ENCODE measurements around the gene SH3BP1.
"Not testable (repeated sequence)": the region's sequence is repeated elsewhere in the genome, so short reads cannot be mapped to it uniquely, and the experiment has no call there.

The SH3BP1 gene

DNA sequence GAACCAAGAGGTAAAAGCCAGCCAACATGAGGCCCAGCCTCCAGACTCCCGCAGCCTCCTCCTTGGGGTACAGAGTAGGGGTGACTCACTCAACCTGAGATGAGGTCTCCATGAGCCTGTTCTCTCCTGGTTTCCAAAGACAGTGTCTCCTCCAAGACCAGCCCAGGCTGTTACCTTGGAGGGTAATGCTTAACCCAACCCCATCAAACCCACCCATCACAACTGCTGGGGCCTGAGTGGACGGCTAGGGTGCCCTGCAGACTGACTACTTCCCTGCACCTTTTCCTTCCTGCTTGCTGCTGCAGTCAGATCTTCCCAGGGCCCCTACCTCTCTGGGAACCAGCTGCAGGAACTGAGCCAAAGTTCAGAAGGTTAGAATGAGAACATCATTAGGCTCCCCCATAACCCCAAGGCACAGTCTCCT is 41.5 kb downstream of the SH3BP1 start:
- DNase-seq, result peak; percentile 73

DNA sequence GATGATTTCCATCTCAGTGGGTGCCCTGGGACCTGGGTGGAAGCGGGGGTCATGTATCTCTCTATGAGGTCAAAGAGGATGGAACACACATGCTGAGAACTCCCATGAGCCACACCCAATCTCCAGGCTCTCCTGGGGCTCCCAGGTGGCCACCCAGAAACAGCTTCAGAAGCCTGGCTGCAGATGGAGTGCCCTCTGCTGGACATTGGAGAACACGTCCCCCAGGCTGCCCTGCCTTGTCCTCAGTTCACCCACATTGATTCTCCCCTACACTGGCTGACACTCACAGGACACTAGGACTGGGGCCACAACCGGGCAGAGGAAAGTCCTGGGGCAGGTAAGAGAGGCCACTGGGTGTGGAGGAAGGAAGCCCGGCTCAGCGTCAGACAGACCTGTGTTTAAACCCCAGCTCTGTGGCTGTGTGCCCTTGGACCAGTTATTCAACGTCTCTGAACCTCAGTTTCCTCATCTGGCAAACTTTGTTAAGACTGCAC is 42.1 kb downstream of the SH3BP1 start:
- peak; percentile 78 for DNase-seq

DNA sequence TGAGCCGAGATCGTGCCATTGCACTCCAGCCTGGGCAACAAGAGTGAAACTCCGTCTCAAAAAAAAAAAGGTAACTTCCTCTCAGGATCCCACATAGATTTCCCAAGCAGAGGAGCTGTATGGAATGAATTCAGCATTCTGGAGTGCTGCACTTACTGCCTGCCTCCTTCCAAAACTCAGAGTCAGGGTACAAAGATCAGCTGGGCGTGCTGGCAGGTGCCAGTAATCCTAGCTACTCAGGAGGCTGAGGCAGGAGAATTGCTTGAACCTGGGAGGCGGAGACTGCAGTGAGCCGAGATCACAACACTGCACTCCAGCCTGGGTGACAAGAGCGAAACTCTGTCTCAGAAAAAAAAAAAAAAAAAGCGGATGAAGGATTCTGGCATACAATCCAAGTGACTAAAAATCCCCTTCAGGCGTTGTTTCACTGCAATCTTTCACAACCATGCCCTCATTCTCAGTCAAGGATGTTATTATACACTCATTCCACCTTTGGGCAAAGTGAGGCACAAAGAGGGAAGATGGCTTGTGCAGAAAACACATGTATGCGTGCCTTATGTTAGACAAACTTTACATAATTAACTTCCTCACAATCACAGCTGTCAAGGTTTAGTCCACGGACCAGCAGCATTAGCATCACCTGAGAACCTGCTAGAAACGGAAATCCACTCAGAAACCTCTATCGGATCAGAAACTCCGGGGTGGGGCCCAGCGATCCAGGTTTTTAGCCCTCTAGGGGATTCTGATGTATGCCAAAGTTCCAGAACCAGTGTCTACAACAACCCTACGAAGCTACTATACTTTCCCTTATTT is 45.5 kb downstream of the SH3BP1 start:
- DNase-seq, result no peak

DNA sequence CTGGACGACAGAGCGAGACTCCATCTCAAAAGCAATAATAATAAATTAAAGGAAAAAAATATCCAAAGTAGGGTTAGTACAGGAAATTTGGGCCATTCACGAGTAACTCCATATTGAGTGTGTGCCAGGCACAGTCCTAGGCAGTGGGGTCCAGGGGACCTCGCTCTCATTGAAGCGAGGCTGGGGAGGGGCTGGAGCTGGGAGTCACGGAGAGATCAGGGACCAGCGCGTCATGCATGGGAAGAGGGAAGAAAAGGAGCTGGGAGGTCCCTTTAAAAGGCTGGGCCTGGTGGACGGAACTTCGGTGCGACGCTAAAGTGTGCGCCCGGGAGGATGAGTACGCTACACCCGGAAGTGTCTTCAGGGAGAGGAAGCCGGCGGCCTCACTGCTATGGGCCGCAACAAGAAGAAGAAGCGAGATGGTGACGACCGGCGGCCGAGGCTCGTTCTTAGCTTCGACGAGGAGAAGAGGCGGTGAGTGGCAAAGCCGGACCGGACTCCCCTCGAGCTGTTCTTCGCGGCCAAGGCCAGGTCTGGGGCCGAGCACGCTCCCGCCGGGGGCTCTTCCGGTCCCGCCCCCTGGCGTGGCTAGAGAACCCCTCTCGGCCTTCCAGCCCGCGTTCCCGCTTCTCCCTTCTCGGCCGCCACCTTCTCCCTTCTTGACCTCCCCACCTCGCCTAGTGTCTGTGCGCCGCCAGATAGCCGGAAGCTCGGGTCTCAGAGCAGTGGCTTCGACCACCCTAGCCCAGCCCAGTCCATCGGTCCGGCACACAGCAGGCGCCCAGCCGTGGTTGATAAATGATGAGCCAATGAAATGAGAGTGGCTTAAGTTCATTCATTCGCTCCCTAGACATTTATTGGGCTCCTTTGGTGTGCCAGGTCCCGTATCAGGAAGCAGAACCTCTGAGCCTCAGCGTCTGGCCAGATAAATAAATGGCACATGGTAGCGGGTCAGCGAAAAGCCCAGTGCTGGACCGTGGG is 46.8 kb downstream of the SH3BP1 start, which contains the start of gene NOL12:
Gene NOL12, plus strand, starts transcription at position 342 of the 981 bp plus-strand sequence. Its CDS starts 50 bp downstream, at position 392.
- peak; percentile 88 for DNase-seq

DNA sequence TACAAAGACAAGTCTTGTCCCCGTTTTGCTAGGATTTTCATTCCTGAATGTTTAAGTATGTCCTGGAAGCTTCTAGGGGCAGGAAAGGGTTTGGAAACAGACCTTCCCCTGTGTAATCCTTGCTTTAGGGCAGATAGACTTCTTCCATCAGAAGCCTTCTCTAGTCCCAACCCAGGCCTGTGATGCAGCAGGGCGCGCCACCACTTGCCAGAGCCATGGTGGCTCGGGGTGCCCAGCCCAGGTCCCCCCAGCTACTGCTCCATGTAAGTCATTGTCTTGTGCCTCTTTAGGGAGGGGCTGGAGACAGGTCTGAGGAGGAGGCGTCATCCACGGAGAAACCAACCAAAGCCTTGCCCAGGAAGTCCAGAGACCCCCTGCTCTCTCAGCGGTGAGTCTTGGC is 50.9 kb downstream of the SH3BP1 start:
- no peak for DNase-seq

DNA sequence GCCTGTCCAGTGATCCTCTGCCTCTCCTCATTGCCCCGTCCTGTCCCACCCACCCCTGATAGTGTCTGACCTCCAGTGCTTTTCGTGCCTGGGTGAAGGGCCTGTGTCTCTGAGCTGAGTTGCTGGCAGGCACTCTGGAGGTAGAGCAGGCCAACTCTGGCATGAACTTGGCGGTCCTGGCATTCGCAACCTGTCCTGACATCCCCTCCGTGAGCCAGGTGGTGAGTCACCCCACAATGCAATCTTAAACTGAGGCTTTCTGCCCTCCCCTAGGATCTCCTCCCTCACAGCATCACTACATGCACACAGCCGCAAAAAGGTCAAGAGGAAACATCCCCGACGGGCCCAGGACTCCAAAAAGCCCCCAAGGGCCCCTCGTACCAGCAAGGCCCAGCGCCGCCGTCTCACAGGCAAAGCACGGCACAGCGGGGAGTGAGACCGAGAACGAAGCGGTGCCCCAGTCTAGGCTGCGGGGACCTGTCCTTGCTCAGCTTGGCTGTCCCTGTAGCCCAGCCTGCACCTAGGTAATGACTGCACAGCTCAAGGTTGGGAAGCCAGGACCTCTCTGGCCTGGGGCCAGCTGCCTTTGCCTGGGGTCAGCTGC is 51.5 kb downstream of the SH3BP1 start:
- DNase-seq, result no peak

DNA sequence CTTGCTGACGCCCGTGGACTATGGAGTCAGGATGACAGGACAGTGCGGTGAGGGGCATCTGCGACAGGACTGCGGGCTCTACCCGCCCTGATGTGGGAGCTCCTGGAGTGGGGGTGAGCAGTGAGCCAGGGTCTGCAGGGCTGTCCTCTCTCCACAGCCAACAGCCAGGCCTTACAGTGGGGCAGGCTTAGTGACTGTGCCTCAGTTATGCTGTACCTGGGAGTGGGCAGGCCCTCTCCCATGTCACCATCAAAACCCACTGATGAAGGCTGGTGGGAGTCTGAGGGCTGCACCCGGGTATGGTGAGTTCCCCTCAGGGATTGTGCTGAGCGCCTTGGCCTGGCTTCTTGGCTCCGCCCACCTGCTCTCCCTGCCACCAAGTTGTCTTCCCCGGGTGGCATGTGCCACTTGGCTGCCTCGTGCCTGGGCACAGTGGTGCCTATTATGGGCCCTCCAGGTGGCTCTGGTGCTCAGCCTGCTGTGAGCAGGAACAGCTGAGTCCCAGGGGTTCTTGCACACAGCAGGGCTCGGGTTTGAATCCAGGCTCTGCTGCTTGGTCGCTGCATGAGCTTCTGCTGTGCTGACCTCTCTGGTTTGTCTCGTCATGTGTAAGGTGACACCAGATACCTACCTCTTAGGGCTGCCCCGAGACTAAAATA is 53.3 kb downstream of the SH3BP1 start:
- no peak for DNase-seq

DNA sequence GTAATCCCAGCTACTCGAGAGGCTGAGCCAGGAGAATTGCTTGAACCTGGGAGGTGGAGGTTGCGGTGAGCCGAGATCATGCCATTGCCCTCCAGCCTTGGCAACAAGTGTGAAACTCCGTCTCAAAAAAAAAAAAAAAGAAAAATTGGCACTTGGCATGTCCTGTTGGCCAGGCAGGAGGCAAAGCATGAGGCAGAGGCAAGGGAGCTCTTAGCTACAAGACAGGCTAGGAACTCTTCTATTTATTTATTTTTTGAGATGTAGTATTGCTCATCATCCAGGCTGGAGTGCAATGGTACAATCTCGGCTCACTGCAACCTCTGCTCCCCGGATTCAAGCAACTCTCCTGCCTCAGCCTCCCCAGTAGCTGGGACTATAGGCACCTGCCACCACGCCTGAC is 54.7 kb downstream of the SH3BP1 start:
- not testable (repeated sequence) for DNase-seq

DNA sequence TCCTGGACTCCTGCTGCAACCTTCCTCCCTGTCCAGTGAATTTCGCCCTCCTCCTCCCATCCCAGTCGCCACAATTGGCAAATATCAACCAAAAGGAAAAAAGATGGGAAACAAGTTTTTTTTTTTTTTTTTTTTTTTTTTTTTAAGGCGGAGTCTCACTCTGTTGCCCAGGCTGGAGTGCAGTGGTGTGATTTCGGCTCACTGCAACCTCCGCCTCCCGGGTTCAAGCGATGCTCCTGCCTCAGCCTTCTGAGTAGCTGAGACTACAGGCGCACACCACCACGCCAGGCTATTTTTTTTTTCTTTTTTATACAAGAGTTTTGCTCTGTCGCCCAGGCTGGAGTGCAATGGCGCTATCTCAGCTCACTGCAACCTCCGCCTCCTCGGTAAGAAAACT is 56.8 kb downstream of the SH3BP1 start:
- not testable (repeated sequence) for DNase-seq

DNA sequence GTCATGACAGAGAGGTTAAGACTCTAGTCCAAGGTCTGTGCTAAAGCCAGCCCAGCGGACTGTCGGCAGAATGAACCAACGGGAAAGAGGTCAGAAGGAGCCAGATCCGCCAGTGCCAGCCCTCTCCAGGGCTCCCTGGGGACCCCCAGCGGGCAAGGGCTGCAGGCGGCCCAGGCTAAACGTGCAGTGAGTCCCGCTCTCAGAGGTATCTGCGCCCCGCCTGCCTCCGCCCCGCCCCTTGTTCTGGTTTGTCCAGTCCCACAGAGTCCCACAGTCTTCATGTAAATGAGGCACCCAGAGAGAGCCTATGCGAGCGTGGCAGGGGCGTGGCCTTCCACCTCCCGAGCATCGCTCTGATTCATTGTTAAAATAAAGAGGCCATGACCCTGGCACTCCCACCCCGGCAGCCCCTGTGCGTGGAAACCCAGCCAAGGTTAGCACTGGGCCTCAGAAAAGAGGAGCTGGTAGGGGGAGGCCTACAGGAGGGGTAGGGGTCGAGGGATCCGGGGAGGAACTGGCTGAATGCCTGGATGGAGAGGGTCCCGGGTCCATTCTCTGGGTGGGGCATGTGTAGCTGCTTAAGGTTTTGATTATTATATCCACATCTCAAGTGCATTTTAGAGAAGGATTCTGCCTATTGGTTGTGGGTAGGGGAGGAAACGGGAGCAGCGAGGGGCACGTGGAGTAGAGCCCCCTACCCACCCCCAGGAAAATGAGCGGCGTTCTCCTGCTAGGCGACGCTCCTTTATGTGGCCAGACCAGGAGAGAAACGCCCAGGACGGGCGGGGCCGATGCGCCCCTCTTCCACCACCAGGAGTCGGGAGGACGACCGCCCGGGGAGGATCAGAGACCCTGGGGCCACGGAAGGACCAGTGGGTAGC is 57.4 kb downstream of the SH3BP1 start, which contains the start of gene TRIOBP:
Gene TRIOBP, plus strand, starts transcription at position 392 of the 881 bp plus-strand sequence. CDS start 4,318 bp downstream, outside the sequence.
- DNase-seq, result peak; percentile 97

DNA sequence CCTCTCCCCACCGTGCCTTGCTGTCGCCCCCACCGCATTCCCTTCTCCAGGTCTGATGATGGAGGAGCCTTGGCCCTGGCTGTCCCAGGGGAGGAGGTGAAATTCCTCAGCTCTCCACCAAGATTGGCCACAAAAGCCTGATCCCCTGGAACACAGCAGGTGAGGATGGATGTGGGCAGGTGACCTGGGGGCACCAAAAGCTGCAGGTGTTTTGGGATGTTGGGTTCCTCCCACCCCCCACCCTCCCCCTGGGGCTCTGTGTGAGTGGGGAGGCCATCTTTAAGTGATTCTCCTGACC is 58.0 kb downstream of the SH3BP1 start:
- no peak for DNase-seq

DNA sequence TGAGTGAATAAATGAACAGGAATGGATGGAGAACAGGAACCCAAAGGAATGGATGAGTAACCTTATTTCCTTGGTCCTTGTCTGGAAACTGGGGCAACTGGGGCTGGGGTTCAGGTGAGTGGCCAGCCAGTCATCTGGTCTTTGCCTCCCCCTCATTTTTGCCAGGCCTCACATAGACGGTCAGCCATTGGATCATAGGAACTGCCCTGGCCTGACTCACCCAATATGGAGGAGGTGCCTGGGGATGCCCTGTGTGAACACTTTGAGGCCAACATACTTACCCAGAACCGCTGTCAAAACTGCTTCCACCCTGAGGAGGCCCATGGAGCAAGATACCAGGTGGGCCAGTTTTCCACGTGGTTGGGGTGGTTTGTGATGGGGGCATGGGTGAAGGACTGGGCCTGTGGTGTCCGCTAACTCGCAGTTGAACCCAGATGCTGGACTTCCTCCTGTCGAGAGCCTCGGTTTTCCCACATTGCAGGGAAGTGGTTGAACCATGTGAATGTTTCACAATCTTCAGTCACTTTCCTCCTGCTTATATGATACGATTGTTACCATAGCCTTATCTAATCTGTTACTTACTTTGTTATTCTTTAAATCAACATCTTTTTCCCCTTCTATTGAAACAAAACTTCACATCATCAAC is 61.8 kb downstream of the SH3BP1 start:
- DNase-seq, result no peak

DNA sequence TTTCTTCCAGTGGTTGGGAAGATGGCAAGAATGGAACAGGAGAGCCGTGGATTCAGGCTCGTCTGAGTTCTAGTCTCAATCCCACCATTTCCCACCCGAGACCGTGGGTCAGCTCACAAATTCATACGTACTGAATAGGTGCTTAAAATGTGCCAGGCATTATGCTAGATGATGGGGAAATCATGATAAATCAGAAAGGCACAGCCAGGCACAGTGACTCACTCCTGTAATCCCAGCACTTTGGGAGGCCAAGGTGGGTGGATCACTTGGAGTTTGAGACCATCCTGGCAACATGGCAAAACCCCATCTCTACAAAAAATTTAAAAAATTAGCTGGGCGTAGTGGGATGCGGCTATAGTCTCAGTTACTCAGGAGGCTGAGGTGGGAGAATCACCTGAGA is 64.4 kb downstream of the SH3BP1 start:
- peak; percentile 8 for DNase-seq

DNA sequence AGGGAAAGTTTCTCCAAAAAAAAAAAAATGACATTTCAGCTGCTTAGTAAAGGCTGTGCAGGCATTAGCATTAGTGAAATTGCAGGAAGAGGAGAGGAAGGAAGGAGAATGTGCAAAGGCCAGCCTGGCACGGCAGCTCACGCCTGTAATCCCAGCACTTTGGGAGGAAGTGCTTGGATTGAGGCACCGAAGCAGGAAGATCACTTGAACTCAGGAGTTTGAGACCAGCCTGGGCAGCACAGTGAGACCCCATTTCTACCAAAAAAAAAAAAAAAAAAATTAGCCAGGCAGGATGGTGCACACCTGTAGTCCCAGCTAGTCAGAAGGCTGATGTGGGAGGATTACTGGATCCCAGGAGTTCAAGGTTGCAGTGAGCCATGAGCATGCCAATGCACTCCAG is 65.2 kb downstream of the SH3BP1 start:
- no peak for DNase-seq

DNA sequence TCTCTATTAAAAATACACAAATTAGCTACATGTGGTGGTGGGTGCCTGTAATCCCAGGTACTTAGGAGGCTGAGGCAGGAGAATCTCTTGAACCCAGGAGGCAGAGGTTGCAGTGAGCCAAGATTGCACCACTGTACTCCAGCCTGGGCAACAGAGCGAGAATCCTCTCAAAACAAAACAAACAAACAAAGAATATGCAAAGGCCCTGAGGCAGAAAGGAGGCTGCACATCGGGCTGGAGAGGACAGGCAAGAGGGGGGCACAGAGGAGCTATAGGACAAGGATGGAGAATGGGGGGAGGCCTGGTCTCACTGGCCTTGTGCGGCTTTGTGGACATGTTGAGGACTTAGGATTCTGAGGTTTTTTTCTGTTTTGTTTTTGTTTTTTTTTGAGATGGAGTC is 65.7 kb downstream of the SH3BP1 start:
- no peak for DNase-seq

All from fibroblast of skin of right biceps (primary cell).